ENCODE results near the gene LRRC40.

GRCh38 chr1:70143048-70143659, 62.2 kb downstream of the LRRC40 start:
- TF ChIP-seq CTCF (IDR thresholded peaks at IDR 0.05; ENCODE audit: extremely low read depth in 1 of 2, insufficient read depth in 1 of 2, low read depth in 1 of 2, low read length in 2 of 2): no peak
- no peak for TF ChIP-seq POLR2A (IDR thresholded peaks at IDR 0.05; ENCODE audit: low read depth, low read length)
- no peak for TF ChIP-seq POLR2AphosphoS5 (IDR thresholded peaks at IDR 0.05; ENCODE audit: insufficient read depth, low read depth, low read length)
- TF ChIP-seq JUN (IDR thresholded peaks at IDR 0.05; ENCODE audit: borderline replicate concordance, insufficient read depth, insufficient read length, low read depth): no peak
- no peak for TF ChIP-seq FOS (IDR thresholded peaks at IDR 0.05; ENCODE audit: borderline replicate concordance, insufficient read depth, low read length)
- no peak for TF ChIP-seq MAX (IDR thresholded peaks at IDR 0.05; ENCODE audit: insufficient read depth, insufficient read length)
- no peak for TF ChIP-seq EZH2 (IDR thresholded peaks at IDR 0.05; ENCODE audit: borderline replicate concordance, low read depth, low read length, severe bottlenecking)
